ENCODE results near the gene DDX3X. TPM values are rescaled to one million over a fixed set of nuclear protein-coding genes. Genes with fewer than 3 reads are reported as not detected.

The DDX3X gene
- total and polyA plus RNA-seq, 2 of the 4 experiments (the other 2 are of a cell fraction), result 64.8 to 229 TPM

- in situ Hi-C loops (cut with MboI; ENCODE audit: low sequenced_read_pairs), result no loop called here
Measured at GRCh38 chrX:41329101-41329500, 4.9 kb upstream of the DDX3X start.

More at GRCh38 chrX:41329101-41329500, 4.9 kb upstream of the DDX3X start:
- ChIA-PET POLR2A (ENCODE audit: unreplicated experiment) (no interaction called here), CTCF (interaction anchor here (0.6 kb wide), 1 partner anchor 13 kb away, joined by 3 read pairs; no protein-coding TSS in a partner anchor)
- Histone ChIP-seq H3K9me1 (ENCODE audit: insufficient read depth, low read length) (no peaks in the 10 kb centered on the region), H2BK15ac (ENCODE audit: low read depth, low read length) (no peak overlapping the region), H3K4ac (ENCODE audit: low read depth, low read length) (no peak overlapping the region), H3K27me3 (ENCODE audit: control insufficient read depth, insufficient read depth, low read length) (peaks cover 4% of the 10 kb centered on the region; the same call in 1 of the 2 replicates), H3K56ac (ENCODE audit: extremely low read depth, insufficient read depth, low read length) (no peak overlapping the region), H3K9me3 (ENCODE audit: control insufficient read depth, insufficient read depth, low read length) (no peaks in the 10 kb centered on the region), H2AFZ (replicated peaks; ENCODE audit: low read length, poor library complexity) (no peak overlapping the region), H3K23ac (ENCODE audit: low read depth, low read length) (no peak overlapping the region), H3K14ac (replicated peaks; ENCODE audit: low read depth, low read length) (no peak overlapping the region), H3K4me2 (ENCODE audit: low read depth, low read length) (no peak overlapping the region), H2BK20ac (ENCODE audit: low read depth, low read length) (no peak overlapping the region), H3K18ac (ENCODE audit: low read depth, low read length) (no peak overlapping the region), H3K9ac (ENCODE audit: low read depth, low read length) (no peak overlapping the region), H3K36me3 (ENCODE audit: control insufficient read depth, insufficient read depth, low read length) (no peaks in the 10 kb centered on the region), H2BK120ac (ENCODE audit: low read depth, low read length) (no peak overlapping the region), H4K8ac (ENCODE audit: low read depth in 2 of 2, low read length in 2 of 2) (no peak overlapping the region), H4K91ac (ENCODE audit: insufficient read depth, low read depth, low read length) (no peak overlapping the region), H3K27ac (ENCODE audit: insufficient read depth, low read length) (no peak overlapping the region), H2AK9ac (replicated peaks; ENCODE audit: low read depth, low read length, poor library complexity) (no peak overlapping the region), H4K20me1 (ENCODE audit: insufficient read depth, low read length) (peaks cover under 1% of the 10 kb centered on the region), H2AK5ac (ENCODE audit: low read depth, low read length) (no peak overlapping the region), H3K4me3 (ENCODE audit: insufficient read depth, low read depth, low read length) (no peak overlapping the region), H2BK5ac (ENCODE audit: low read depth, low read length, poor library complexity, severe bottlenecking) (no peak overlapping the region), H4K5ac (ENCODE audit: low read depth, low read length) (no peak overlapping the region), H3K4me1 (ENCODE audit: control insufficient read depth, insufficient read depth, low read length) (0 out of 2 replicates have a peak, but pooled peaks cover 3% of the 10 kb centered on the region), H3K79me1 (ENCODE audit: low read depth in 1 of 2, low read length in 2 of 2) (peaks cover 0 to 24% of the 10 kb centered on the region in 2 experiments; a peak in 3 of 4 replicates)
- WGBS, 2 experiments (ENCODE audit: extremely low coverage in 2 of 2, insufficient read length in 1 of 2), result 83% methylated on average over 1 of the region's 3 CpGs; no CpG with 5 or more reads in 1 of the 2 experiments
- DNase-seq (no peak), ATAC-seq (ENCODE audit: low read depth) (no peak)
- TF ChIP-seq ELK1 (IDR thresholded peaks at IDR 0.05; ENCODE audit: borderline replicate concordance, low read depth, low read length) (no peak), BHLHE40 (IDR thresholded peaks at IDR 0.05; ENCODE audit: low read depth, low read length) (no peak), CTCF (conservative IDR thresholded peaks at IDR 0.05; ENCODE audit: low read depth, low read length) (no peak), RCOR1 (IDR thresholded peaks at IDR 0.05; ENCODE audit: insufficient replicate concordance, low read length) (no peak)
- dilution Hi-C loops (cut with HindIII; ENCODE audit: low sequenced_read_pairs, unreplicated experiment), result no loop called here
- intact Hi-C loops (cut with micrococcal nuclease), result no loop called here
- no TSS peak for BruUV-seq (replicated peaks)

All from IMR-90 (cell line).